Mucosa of gallbladder (tissue), 1 donor: ENCODE measurements around the gene RMI2. TPM values are rescaled to one million over a fixed set of nuclear protein-coding genes. Genes with fewer than 3 reads are reported as not detected.

Experiments used
- DNase-seq: peaks from one replicate; pipeline ENCODE4 v3.0.0-alpha.2; 2020; ENCODE audit warnings: low spot score
- total RNA-seq: library from RNA; stranded (reverse); gene quantifications from one replicate; pipeline ENCODE4 v1.2.1, GENCODE V29; 2021
- donor health status: DM: no; HTN: no; CAD: no.

RMI2 gene
- total RNA-seq, 1 donor from 2014 or later: 4.4 TPM

DNA sequence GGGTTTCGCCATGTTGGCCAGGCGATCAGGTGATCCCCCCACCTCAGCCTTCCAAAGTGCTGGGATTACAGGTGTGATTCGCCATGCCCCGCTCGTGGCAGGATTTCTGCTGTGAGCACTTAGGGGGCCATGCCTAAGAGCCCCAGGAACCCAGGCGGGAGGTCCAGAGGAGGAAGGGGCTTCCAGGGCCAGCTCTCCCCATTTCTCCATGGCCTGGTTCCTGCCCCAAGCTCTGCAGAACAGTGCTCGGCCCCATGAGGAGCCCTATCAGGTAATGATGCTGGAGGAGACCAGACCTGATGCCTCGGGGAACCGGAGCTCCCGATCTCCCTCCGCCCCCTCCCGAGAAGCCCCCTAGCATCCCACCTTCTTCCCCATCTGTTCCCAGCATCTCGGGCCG lies 53.6 kb downstream of the RMI2 start:
- DNase-seq: no peak

GRCh38 chr16:11399261-11399831 lies 54.1 kb downstream of the RMI2 start:
- no peak for DNase-seq

GRCh38 chr16:11400076-11400475 lies 54.8 kb downstream of the RMI2 start:
- DNase-seq: no peak

Other genes with a start within 250 kb of the RMI2 start
- 6.0 TPM for gene SOCS1, start 89.3 kb upstream of the RMI2 start, total RNA-seq
- gene TNP2, start 76.1 kb upstream of the RMI2 start, total RNA-seq: not detected
- gene PRM3, start 71.8 kb upstream of the RMI2 start, total RNA-seq: not detected
- not detected for gene PRM2, start 69.0 kb upstream of the RMI2 start, total RNA-seq
- gene PRM1, start 64.1 kb upstream of the RMI2 start, total RNA-seq: not detected
- 121 TPM for gene LITAF, start 241.5 kb downstream of the RMI2 start, total RNA-seq